ENCODE measurements around the gene UBAC1. TPM values are rescaled to one million over a fixed set of nuclear protein-coding genes. Genes with fewer than 3 reads are reported as not detected.

The UBAC1 gene
- total RNA-seq, 4 donors from 2014 or later, result 52.9 to 76.3 (median 63.5) TPM

DNA sequence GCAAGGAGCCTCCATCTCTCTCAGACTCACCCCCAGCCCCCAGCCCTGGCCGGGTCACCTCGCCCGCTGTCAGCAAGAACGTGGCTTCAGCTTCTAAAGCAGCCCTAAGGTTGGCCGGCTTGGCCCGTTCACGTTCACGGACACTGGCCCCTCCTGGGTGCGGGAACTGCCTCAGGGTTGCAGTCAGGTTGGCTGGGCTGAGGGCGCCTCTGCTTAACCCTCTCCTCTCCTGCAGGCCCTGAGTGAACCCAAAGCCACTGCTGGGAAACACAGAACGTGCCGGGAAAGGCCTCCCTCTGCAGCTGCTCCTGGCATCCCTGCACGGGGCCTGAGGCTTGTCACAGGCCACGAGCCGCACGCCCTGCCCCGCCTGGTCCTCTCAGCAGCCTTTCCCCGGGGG, 40.1 kb upstream of the UBAC1 start:
- Histone ChIP-seq H3K27ac (no peak overlapping the region), H3K27me3 (no peaks in the 10 kb centered on the region), H3K4me3 (no peak overlapping the region), H3K4me1 (peaks cover 0 to 26% (median 17%) of the 10 kb centered on the region in 3 donors), H3K9me3 (no peaks in the 10 kb centered on the region), H3K36me3 (peaks cover 0 to under 1% of the 10 kb centered on the region in 2 donors)
- TF ChIP-seq POLR2AphosphoS5 (IDR thresholded peaks at IDR 0.05), result no peak
- ATAC-seq, result no peak
- WGBS, 2 donors (ENCODE audit: low coverage in 1 of 2), result 57 to 90% methylated on average over 3 to 8 of the region's 18 CpGs

DNA sequence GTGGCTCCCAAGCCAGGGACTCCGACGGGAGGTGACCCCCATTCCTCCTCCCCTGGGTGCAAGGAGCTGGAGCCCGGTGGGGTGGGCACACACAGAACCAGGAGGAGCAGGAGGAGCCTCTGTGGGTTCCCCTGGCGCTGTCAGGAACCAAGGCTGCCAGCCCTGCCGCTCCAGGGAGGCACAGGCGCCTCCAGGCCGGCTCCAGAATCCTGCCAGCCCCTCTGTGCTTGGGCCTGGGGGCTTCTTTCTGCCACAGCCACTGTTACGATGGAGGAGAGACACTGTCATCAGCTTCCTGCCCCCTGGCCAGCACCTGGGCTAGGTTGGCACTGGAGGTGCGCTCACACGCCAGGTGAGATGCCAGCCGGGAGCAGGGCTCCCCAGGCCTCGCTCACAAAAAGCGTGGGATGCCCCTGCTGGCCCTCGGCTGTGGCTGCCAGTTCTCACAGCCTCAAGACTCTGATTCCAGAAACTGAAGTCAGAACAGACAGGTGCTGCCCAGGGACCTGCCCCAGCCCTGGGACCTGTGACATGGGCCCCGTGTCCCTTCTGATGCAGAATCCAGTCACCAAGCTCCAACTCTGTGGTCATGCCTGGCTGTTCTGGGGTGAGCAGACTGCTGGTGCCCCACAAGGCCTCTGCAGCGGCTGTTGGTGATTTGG, 37.4 kb upstream of the UBAC1 start:
- no peak for ATAC-seq
- peaks cover 0 to 22% (median 11%) of the 10 kb centered on the region in 3 donors for H3K4me1 ChIP-seq
- 75% methylated on average over 4 of the region's 16 CpGs; no CpG with 5 or more reads in 1 of the 2 donors for WGBS, 2 donors (ENCODE audit: low coverage in 1 of 2)
- no peaks in the 10 kb centered on the region for H3K9me3 ChIP-seq
- no peak overlapping the region for H3K4me3 ChIP-seq
- TF ChIP-seq POLR2A (IDR thresholded peaks at IDR 0.05), result no peak
- TF ChIP-seq, protein P1, sequence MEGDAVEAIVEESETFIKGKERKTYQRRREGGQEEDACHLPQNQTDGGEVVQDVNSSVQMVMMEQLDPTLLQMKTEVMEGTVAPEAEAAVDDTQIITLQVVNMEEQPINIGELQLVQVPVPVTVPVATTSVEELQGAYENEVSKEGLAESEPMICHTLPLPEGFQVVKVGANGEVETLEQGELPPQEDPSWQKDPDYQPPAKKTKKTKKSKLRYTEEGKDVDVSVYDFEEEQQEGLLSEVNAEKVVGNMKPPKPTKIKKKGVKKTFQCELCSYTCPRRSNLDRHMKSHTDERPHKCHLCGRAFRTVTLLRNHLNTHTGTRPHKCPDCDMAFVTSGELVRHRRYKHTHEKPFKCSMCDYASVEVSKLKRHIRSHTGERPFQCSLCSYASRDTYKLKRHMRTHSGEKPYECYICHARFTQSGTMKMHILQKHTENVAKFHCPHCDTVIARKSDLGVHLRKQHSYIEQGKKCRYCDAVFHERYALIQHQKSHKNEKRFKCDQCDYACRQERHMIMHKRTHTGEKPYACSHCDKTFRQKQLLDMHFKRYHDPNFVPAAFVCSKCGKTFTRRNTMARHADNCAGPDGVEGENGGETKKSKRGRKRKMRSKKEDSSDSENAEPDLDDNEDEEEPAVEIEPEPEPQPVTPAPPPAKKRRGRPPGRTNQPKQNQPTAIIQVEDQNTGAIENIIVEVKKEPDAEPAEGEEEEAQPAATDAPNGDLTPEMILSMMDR (IDR thresholded peaks at IDR 0.05), result no peak
- TF ChIP-seq POLR2AphosphoS5 (IDR thresholded peaks at IDR 0.05), result no peak
- no peak for TF ChIP-seq EP300 (IDR thresholded peaks at IDR 0.05)
- no peak overlapping the region for H3K27ac ChIP-seq
- H3K27me3 ChIP-seq, result no peaks in the 10 kb centered on the region
- no peaks in the 10 kb centered on the region for H3K36me3 ChIP-seq

DNA sequence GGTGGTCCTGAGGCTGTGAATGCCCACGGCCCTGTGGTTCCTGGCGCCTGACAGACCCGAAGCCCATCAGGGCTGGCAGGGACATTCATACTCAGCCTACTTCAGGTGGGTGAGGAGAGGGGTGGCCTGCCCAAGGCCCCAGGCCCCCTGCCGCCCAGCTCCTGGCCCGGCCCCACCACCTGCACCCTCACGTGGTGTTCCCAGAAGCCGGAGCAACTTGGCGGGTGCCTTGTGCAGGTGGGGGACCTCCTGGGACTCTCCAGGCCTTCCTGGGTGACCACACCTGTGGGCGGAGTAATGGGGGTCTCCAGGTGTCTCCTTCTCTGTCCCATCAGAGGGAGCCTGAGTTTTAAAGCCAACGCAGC, 36.8 kb upstream of the UBAC1 start:
- no peak for ATAC-seq

DNA sequence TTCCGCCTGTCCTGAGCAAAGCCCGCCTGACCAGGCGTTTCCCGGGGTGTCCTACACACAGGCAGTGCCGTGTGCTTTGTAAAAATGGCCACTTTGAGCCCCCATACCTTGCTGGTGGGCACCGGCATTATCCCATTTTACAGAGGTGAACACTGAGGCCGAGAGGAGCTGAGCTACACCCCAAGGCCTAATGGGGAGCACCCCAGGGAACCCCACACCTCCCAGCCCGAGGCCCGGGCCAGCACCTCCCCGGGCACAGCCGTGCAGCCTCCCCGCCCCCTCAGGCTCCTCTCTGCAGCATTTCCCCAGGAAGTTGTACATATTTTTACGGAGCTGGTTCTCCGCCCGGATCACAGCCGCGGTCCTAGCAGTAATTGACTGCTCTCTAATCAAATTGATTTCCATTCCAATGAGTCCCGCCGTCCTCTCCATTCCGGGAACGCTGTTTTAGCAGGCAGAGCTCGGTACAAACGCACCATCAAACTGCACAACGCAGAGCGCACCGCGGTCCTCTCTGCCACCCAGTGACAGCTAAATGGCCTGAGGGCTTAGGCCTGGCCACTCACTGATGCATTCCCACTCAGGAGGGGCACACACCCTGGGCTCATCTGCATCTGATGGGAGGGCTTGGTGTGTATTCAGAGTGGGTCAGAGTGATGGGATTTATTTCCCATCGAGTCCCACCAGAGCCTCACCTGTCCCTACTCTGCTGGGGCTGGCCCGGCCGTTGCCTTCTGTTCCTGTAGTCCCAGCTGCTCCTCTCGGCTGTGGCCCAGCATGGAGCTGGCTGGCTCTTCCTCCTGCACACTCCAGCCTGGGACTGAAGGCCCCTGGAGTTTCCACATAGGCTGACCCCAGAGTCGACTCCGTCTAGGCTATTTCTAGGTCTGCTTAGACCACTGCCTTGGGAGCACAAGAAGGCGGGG, 36.2 kb upstream of the UBAC1 start:
- ATAC-seq, result no peak
- H3K4me1 ChIP-seq, result peaks cover 2 to 22% (median 14%) of the 10 kb centered on the region in 3 donors
- no peak overlapping the region for H3K27ac ChIP-seq
- no peak overlapping the region for H3K4me3 ChIP-seq
- 78% methylated on average over 10 of the region's 34 CpGs; no CpG with 5 or more reads in 1 of the 2 donors for WGBS, 2 donors (ENCODE audit: low coverage in 1 of 2)
- no peaks in the 10 kb centered on the region for H3K36me3 ChIP-seq
- TF ChIP-seq, protein P1 (IDR thresholded peaks at IDR 0.05), result no peak
- H3K9me3 ChIP-seq, result no peaks in the 10 kb centered on the region
- H3K27me3 ChIP-seq, result no peaks in the 10 kb centered on the region

More for the DNA sequence above, 36.8 kb upstream of the UBAC1 start:
- H3K4me1 ChIP-seq, result peaks cover 0 to 22% (median 11%) of the 10 kb centered on the region in 3 donors
- no peak overlapping the region for H3K27ac ChIP-seq
- H3K9me3 ChIP-seq, result no peaks in the 10 kb centered on the region
- H3K27me3 ChIP-seq, result no peaks in the 10 kb centered on the region
- H3K4me3 ChIP-seq, result no peak overlapping the region
- no peak for TF ChIP-seq POLR2A (IDR thresholded peaks at IDR 0.05)
- TF ChIP-seq POLR2AphosphoS5 (IDR thresholded peaks at IDR 0.05), result no peak
- TF ChIP-seq, protein P1 (IDR thresholded peaks at IDR 0.05), result no peak
- TF ChIP-seq EP300 (IDR thresholded peaks at IDR 0.05), result no peak
- WGBS, 2 donors (ENCODE audit: low coverage in 1 of 2), result no CpG with 5 or more reads among the region's 10 CpGs
- H3K36me3 ChIP-seq, result no peaks in the 10 kb centered on the region

DNA sequence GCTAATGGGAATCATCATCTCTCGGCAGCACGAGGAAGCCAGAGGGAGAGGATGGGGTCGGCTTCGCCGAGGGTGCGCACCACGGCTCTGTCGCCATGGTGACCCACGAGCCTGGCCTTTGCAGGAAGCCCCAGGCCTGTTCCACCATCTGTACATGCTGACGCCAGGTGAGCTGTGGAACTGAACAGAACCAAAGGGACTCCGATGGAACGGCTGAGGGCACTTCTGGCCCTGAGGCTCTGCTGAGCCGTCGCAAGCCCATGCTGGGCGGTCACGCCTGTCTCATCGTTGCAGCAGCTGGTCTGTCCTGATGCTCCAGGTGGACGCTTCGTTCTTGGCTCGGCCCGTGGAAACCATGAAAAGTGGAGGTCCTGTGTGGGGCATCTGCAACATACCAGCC, 34.6 kb upstream of the UBAC1 start:
- Histone ChIP-seq H3K4me3 (no peak overlapping the region), H3K9me3 (no peaks in the 10 kb centered on the region), H3K27ac (no peak overlapping the region), H3K27me3 (no peaks in the 10 kb centered on the region), H3K4me1 (peaks cover 2 to 37% (median 24%) of the 10 kb centered on the region in 3 donors), H3K36me3 (no peaks in the 10 kb centered on the region)
- no peak for TF ChIP-seq EP300 (IDR thresholded peaks at IDR 0.05)
- TF ChIP-seq, protein P1 (IDR thresholded peaks at IDR 0.05), result no peak
- no peak for TF ChIP-seq POLR2A (IDR thresholded peaks at IDR 0.05)
- no peak for TF ChIP-seq POLR2AphosphoS5 (IDR thresholded peaks at IDR 0.05)
- WGBS, 2 donors (ENCODE audit: low coverage in 1 of 2), result no CpG with 5 or more reads among the region's 21 CpGs
- ATAC-seq, result no peak
